SK-N-SH (cell line): Measurements from ENCODE around the gene KLHL25. TPM values are rescaled to one million over a fixed set of nuclear protein-coding genes. Genes with fewer than 3 reads are reported as not detected.

ENCODE experiments used
- CTCF ChIA-PET: fragments of 300-600, 350-600 bp; formaldehyde crosslinking; extraction: SDS; loops from one replicate; lab custom pipeline; 2021; lab: Yijun Ruan, JAX
- POLR2A ChIA-PET: fragments of 350-600 bp; sonication (Branson Sonifier 250); formaldehyde crosslinking; extraction: SDS; loops from one replicate; lab custom pipeline; 2020; ENCODE audit warnings: antibody characterized with exemption, inconsistent platforms; lab: Yijun Ruan, JAX
- DNase-seq: peaks from one replicate; pipeline ENCODE4 v3.0.0; 2012
- H2AFZ ChIP-seq: fragments of 200-600 bp; sonication (generic); 2 replicates; pipeline ENCODE4 v1.8.1; 2016; ENCODE audit warnings: antibody characterized with exemption, mild to moderate bottlenecking, low read depth
- H3F3A ChIP-seq: fragments of 200-600 bp; sonication (generic); replicated peaks from 2 replicates; pipeline ENCODE3; 2016; ENCODE audit warnings: antibody characterized with exemption, mild to moderate bottlenecking; ENCODE audit not compliant: insufficient read depth
- H3K27ac ChIP-seq, 2 experiments: fragments of 200-500 bp in 1 of 2; fragments of 200-600 bp in 1 of 2; sonication (Bioruptor generic) in 1 of 2; sonication (generic), shearing (Covaris generic) in 1 of 2; 2 replicates each; pipeline versions ENCODE4 v1.5.1 to v1.6.1; 2014 to 2016; ENCODE audit warnings: low read depth in 2 of 2, inconsistent platforms in 1 of 2, low read length in 1 of 2, mild to moderate bottlenecking in 1 of 2, mixed read lengths in 1 of 2
- H3K27me3 ChIP-seq: fragments of 200-600 bp; sonication (generic), shearing (Covaris generic); 2 replicates; pipeline ENCODE4 v1.6.1; 2016; ENCODE audit warnings: mixed run types; ENCODE audit not compliant: insufficient read depth
- H3K36me3 ChIP-seq, 2 experiments: fragments of 200-500 bp in 1 of 2; fragments of 200-600 bp in 1 of 2; sonication (Bioruptor generic) in 1 of 2; sonication (generic) in 1 of 2; replicated peaks in 1 of 2; 2 replicates each; pipeline versions ENCODE3 to v1.5.1; 2014 to 2016; ENCODE audit warnings: low read length in 1 of 2, mild to moderate bottlenecking in 1 of 2; ENCODE audit not compliant: insufficient read depth in 2 of 2, control insufficient read depth in 1 of 2
- H3K4me1 ChIP-seq, 2 experiments: fragments of 200-500 bp in 1 of 2; fragments of 200-600 bp in 1 of 2; sonication (Bioruptor generic) in 1 of 2; sonication (generic), shearing (Covaris generic) in 1 of 2; 2 replicates each; pipeline versions ENCODE4 v1.5.1 to v1.6.1; 2014 to 2016; ENCODE audit warnings: low read depth in 1 of 2, low read length in 1 of 2, mixed run types in 1 of 2; ENCODE audit not compliant: insufficient read depth in 2 of 2, control insufficient read depth in 1 of 2
- H3K4me2 ChIP-seq: fragments of 200-600 bp; sonication (generic), shearing (Covaris generic); 2 replicates; pipeline ENCODE4 v1.6.1; 2017; ENCODE audit warnings: mixed run types
- H3K4me3 ChIP-seq, 2 experiments: fragments of 200-500 bp in 1 of 2; fragments of 200-600 bp in 1 of 2; sonication (Bioruptor generic) in 1 of 2; sonication (generic), shearing (Covaris generic) in 1 of 2; 2 replicates each; pipeline versions ENCODE4 v1.5.1 to v1.8.1; 2014 to 2016; ENCODE audit warnings: low read depth in 2 of 2, inconsistent platforms in 1 of 2, low read length in 1 of 2, mild to moderate bottlenecking in 1 of 2, mixed read lengths in 1 of 2, moderate library complexity in 1 of 2
- H3K79me2 ChIP-seq: fragments of 200-600 bp; sonication (generic); 2 replicates; pipeline ENCODE4 v1.8.1; 2017; ENCODE audit warnings: mild to moderate bottlenecking; ENCODE audit not compliant: insufficient read depth
- H3K9ac ChIP-seq: fragments of 200-600 bp; sonication (generic); 2 replicates; pipeline ENCODE4 v1.6.1; 2017; ENCODE audit warnings: mixed run types
- H3K9me2 ChIP-seq: fragments of 200-600 bp; sonication (generic); 2 replicates; pipeline ENCODE4 v1.6.1; 2017; ENCODE audit warnings: mixed run types
- H3K9me3 ChIP-seq: fragments of 200-600 bp; sonication (generic); 2 replicates; pipeline ENCODE4 v1.6.1; 2017; ENCODE audit warnings: mixed run types, mild to moderate bottlenecking, moderate library complexity
- H4K20me1 ChIP-seq: fragments of 200-600 bp; sonication (generic); 2 replicates; pipeline ENCODE4 v1.6.1; 2017; ENCODE audit warnings: mild to moderate bottlenecking, mixed run types; ENCODE audit not compliant: insufficient read depth
- ELF1 ChIP-seq: IDR thresholded peaks from 2 replicates; pipeline ENCODE4 v1.4.0; 2012
- FOXM1 ChIP-seq: IDR thresholded peaks from 2 replicates; pipeline ENCODE4 v1.4.0; 2012; ENCODE audit warnings: low read depth, mild to moderate bottlenecking
- MXI1 ChIP-seq: IDR thresholded peaks from 2 replicates; pipeline ENCODE4 v1.6.1; 2012; ENCODE audit warnings: mild to moderate bottlenecking, low read depth, low read length, improper control_type of control experiment
- NRF1 ChIP-seq: IDR thresholded peaks from 2 replicates; pipeline ENCODE4 v1.6.1; 2012; ENCODE audit warnings: low read depth, mild to moderate bottlenecking, low read length
- RAD21 ChIP-seq: IDR thresholded peaks from 2 replicates; pipeline ENCODE4 v1.6.1; 2012; ENCODE audit warnings: mild to moderate bottlenecking, low read length
- RFX5 ChIP-seq: IDR thresholded peaks from 2 replicates; pipeline ENCODE4 v1.6.1; 2012; ENCODE audit warnings: mild to moderate bottlenecking, improper control_type of control experiment, low read length
- SMC3 ChIP-seq: IDR thresholded peaks from 2 replicates; pipeline ENCODE4 v1.6.1; 2012; ENCODE audit warnings: low read depth, low read length, improper control_type of control experiment
- TCF12 ChIP-seq: IDR thresholded peaks from 2 replicates; pipeline ENCODE4 v1.4.0; 2012
- WGBS: methylation state at CpG from one replicate; pipeline ENCODE4 v1.1.6; 2017; ENCODE audit warnings: low lambda C conversion rate; 5-methylcytosine and 5-hydroxymethylcytosine counted together
- polyA plus RNA-seq, 3 experiments: library from polyadenylated mRNA; depleted of rRNA; stranded (reverse); fragments of >200 nt; gene quantifications; 2 replicates each; pipeline ENCODE4 v1.2.3, GENCODE V29; 2012
- TF ChIP-seq, protein P1 (sequence below): fragments of 200-600 bp; sonication (generic); IDR thresholded peaks from 2 replicates; pipeline ENCODE4 v1.6.1; 2017; ENCODE audit warnings: antibody characterized with exemption, mild to moderate bottlenecking, moderate library complexity
- TF ChIP-seq, protein P2 (sequence below): IDR thresholded peaks from 2 replicates; pipeline ENCODE4 v1.4.0; 2012; ENCODE audit warnings: low read depth, borderline replicate concordance

KLHL25 gene
- polyA plus RNA-seq, 1 of the 3 experiments (the other 2 are of a cell fraction), result 4.5 TPM

DNA sequence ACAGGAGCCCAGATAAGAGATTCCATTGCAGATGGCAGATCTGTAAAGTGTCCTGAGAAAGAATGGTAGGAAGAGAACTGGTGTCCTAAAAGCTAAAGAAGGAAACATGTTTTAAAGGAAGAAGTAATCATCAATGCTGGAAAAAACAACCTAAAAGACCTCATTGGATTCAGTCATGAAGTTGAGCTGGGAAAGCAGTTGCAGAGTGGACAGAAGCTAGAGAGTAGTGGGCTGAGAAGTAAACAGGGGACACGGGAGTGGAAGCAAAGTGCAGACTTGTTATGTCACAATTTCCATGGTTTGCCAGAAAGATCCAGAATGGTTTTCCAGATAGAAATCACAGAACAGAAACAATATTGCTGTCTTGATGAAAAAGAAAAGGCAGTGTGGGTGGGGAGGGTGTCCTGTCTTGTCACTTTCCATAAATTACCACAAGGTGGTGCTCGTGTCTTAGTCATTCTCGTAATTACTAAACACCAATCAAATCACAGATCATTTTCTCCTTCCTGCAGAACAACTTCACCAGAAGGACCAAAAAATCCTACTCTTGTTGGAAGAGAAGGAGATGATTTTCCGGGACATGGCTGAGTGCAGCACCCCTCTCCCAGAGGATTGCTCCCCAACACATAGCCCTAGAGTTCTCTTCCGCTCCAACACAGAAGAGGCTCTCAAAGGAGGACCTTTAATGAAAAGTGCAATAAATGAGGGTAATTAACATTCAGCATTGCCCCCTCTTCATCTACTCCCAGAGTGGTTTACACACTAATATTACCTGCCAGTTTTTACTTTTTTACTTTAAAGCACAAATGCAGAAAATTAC is 64.5 kb downstream of the KLHL25 start:
- TF ChIP-seq SMC3, result peak; percentile 75
- 0 out of 2 replicates have a peak, but pooled peaks have one; percentile 21 for TF ChIP-seq RFX5
- TF ChIP-seq, protein P1, sequence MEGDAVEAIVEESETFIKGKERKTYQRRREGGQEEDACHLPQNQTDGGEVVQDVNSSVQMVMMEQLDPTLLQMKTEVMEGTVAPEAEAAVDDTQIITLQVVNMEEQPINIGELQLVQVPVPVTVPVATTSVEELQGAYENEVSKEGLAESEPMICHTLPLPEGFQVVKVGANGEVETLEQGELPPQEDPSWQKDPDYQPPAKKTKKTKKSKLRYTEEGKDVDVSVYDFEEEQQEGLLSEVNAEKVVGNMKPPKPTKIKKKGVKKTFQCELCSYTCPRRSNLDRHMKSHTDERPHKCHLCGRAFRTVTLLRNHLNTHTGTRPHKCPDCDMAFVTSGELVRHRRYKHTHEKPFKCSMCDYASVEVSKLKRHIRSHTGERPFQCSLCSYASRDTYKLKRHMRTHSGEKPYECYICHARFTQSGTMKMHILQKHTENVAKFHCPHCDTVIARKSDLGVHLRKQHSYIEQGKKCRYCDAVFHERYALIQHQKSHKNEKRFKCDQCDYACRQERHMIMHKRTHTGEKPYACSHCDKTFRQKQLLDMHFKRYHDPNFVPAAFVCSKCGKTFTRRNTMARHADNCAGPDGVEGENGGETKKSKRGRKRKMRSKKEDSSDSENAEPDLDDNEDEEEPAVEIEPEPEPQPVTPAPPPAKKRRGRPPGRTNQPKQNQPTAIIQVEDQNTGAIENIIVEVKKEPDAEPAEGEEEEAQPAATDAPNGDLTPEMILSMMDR, result peak; percentile 75
- no peak for TF ChIP-seq NRF1
- TF ChIP-seq RAD21, result peak; percentile 94
- no peak for TF ChIP-seq TCF12
- TF ChIP-seq, protein P2, sequence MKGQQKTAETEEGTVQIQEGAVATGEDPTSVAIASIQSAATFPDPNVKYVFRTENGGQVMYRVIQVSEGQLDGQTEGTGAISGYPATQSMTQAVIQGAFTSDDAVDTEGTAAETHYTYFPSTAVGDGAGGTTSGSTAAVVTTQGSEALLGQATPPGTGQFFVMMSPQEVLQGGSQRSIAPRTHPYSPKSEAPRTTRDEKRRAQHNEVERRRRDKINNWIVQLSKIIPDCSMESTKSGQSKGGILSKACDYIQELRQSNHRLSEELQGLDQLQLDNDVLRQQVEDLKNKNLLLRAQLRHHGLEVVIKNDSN, result no peak
- no peak for TF ChIP-seq FOXM1
- TF ChIP-seq MXI1, result no peak
- no peaks in the 10 kb centered on the region for H3K79me2 ChIP-seq
- peaks cover 0 to 2% of the 10 kb centered on the region in 2 experiments; a peak in 1 of 4 replicates for H3K4me1 ChIP-seq
- peaks cover 54 to 59% of the 10 kb centered on the region in 2 experiments for H3K36me3 ChIP-seq
- H3K4me2 ChIP-seq, result no peak overlapping the region
- CTCF ChIA-PET, result interaction anchor here (0.6 to 12.1 kb wide), 25 partner anchors 9 to 805 kb away, joined by 3 to 201 read pairs (median 4); no protein-coding TSS in a partner anchor
- POLR2A ChIA-PET, result no interaction called here
- no peaks in the 10 kb centered on the region for H4K20me1 ChIP-seq
- DNase-seq, result peak; percentile 73
- WGBS, result 39% methylated on average over 5 of the region's 5 CpGs
- H3K9me3 ChIP-seq, result peaks cover 11% of the 10 kb centered on the region
- H2AFZ ChIP-seq, result no peak overlapping the region
- H3K27me3 ChIP-seq, result no peaks in the 10 kb centered on the region
- H3K27ac ChIP-seq, result peak overlapping the region in 1 of 2 experiments; percentile 17; a peak in 1 of 4 replicates
- no peak overlapping the region; a peak in 1 of 4 replicates for H3K4me3 ChIP-seq
- no peak overlapping the region for H3K9ac ChIP-seq
- no peaks in the 10 kb centered on the region for H3K9me2 ChIP-seq
- H3F3A ChIP-seq, result peaks cover 22% of the 10 kb centered on the region

DNA sequence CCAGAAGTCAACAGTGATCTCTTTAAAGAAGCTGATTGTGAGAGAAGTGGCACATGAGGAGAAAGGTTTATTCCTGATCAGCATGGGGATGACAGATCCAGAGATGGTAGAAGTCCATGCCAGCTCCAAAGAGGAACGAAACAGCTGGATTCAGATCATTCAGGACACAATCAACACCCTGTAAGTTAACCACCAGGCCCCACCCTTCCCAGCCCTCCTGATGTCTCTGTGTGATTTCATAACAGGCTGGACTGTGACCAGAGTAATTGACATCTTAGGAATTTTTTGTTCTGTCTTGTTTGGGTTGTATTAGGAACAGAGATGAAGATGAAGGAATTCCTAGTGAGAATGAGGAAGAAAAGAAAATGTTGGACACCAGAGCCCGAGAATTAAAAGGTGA is 67.7 kb downstream of the KLHL25 start:
- TF ChIP-seq ELF1, result no peak
- no peak for TF ChIP-seq SMC3
- ChIA-PET POLR2A (no interaction called here), CTCF (interaction anchor here (1.4 to 12.1 kb wide), 3 partner anchors 11 to 431 kb away, joined by 3 to 201 read pairs (median 3); no protein-coding TSS in a partner anchor)
- Histone ChIP-seq H3K36me3 (peaks cover 35 to 73% of the 10 kb centered on the region in 2 experiments), H3K9me2 (no peaks in the 10 kb centered on the region), H3K27ac (no peak overlapping the region), H3K27me3 (no peaks in the 10 kb centered on the region), H3K79me2 (no peaks in the 10 kb centered on the region), H3K4me2 (no peak overlapping the region), H3K4me3 (no peak overlapping the region), H3K4me1 (peaks cover 0 to 2% of the 10 kb centered on the region in 2 experiments; a peak in 1 of 4 replicates), H3K9ac (no peak overlapping the region), H3K9me3 (no peaks in the 10 kb centered on the region), H3F3A (peaks cover 16% of the 10 kb centered on the region), H2AFZ (no peak overlapping the region), H4K20me1 (no peaks in the 10 kb centered on the region)
- 87% methylated on average over 2 of the region's 2 CpGs for WGBS
- no peak for DNase-seq
